A673 (cell line): ENCODE results near the gene FXR2.

Experiments used
- CTCF ChIP-seq: fragments of 300-800, 200-600 bp; sonication (generic); conservative IDR thresholded peaks from 2 replicates; pipeline ENCODE4 v1.5.1; 2017; ENCODE audit warnings: low read depth, mild to moderate bottlenecking, antibody characterized with exemption, low read length, moderate library complexity, mixed read lengths
- EZH2 ChIP-seq: fragments of 200-600 bp; sonication (generic); IDR thresholded peaks from 2 replicates; pipeline ENCODE4 v1.6.1; 2017; ENCODE audit warnings: borderline replicate concordance, low read depth, mild to moderate bottlenecking, mixed read lengths, antibody characterized with exemption, low read length; ENCODE audit not compliant: poor library complexity, severe bottlenecking

GRCh38 chr17:7576432-7576937, 38.2 kb downstream of the FXR2 start:
- TF ChIP-seq EZH2 = no peak
- TF ChIP-seq CTCF = no peak
